ENCODE measurements around the gene SLX9.

Gene SLX9

DNA sequence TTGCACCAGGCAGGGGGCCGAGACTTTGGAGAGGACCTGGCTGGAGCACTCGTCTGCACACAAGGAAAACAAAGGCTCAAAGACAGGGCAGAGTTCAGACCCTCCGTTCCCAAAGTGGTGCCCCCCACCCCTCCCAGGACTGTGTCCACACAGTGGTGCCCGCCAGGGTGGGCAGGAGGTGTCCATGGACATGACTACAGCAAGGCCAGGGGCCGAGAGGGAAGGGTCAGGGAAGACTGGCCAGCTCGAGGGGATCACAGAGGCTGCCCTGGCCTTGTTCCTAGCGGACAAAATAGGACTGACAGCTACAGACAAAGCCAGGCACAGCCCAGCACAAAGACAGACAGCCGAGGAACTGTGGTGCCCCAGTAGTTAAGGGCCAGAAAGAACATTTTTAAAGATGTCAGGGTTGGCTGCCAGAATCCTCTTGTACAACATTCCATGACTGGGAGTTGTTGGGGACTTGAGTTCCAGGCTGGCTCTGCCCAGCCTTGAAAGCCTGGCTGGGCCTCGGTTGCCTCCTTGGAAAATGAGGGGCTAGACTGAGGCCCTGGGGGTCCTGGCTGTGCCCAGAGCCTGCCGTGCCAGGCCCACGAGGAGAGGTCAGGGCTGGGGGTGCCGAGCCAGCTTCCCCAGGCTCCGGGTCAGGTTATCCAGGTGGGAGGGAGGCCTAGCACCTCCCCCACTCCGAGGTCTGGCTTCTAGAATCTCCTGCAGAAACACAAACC, 63.7 kb downstream of the SLX9 start:
- DNase-seq (ENCODE audit: low spot score), result no peak

DNA sequence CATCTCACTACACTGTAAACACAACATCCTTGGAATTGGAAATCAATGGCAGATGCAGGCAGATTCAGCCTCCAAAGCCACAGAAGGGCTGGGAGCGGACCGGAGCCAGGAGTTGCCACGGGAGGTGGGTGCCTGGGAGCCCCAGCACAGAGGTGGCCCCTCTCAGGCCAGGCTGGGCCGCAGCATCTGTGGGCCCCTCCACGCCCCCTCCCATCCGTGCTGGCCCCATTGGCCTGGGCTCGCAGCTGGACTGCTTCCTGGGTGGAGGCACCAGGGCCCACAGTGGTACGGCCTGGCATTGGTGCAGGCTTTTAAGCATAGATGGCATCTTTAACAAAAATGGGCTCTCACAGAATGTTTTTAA, 64.2 kb downstream of the SLX9 start:
- DNase-seq (ENCODE audit: low spot score), result no peak

DNA sequence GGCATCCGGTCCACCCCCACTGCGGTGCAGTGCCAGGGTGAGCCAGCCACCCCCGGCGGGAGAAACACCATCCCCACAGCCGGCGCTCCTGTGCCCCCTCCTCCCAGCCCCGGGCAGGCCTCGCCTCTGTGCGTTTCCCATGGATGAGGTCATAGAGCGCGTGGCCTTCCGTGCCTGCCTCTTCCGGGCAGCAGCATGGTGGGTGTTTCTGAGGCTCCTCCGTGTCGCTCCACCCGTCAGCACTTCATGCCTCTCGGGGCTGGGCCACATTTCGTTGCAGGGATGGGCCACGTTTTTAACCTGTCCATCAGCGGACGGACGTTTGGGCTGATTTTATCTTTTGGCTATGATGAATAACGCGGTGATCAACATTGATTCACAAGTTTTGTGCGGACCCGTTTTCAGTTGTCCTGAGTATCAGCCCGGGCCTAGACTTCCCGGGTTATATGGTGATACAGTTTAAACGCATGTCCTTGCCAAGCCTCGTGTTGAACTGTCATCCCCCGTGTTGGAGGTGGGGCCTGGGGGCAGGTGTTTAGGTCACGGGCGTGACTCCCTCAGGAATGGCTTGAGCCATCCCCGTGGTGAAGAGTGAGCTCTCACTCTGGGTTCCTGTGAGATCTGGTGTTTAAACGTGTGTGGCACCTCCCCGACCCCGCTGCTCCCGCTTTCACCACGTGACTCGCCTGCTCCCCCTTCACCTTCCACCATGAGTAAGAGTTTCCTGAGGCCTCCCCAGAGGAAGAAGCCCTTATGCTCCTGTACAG, 64.8 kb downstream of the SLX9 start:
- DNase-seq (ENCODE audit: low spot score), result no peak

DNA sequence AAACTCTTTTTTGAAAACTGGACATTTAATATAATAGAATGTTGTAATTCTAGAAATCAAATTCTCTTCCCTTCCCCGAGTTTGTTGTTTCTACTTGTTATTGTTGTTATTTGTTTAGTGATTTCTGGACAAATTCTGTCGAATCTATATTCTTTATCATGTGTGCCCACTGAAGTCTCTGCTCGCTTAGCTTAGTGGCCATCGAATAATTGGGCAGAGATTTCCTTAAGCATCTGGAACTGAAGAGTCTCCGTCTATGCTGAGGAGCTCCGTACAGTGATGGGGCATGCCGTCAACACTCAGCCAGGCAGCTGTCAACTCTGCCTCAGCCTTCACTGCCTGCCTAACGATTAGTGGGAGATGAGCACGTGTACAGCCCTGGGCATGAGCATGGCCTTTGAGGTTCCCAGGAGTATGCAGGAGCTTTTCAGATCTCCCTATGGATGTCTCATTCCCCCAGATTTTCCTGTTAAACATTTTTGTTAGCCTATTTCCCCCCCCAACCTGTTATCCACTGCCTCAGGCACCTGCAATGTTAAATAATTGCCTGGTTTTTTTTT, 66.8 kb downstream of the SLX9 start:
- no peak for DNase-seq (ENCODE audit: low spot score)

DNA sequence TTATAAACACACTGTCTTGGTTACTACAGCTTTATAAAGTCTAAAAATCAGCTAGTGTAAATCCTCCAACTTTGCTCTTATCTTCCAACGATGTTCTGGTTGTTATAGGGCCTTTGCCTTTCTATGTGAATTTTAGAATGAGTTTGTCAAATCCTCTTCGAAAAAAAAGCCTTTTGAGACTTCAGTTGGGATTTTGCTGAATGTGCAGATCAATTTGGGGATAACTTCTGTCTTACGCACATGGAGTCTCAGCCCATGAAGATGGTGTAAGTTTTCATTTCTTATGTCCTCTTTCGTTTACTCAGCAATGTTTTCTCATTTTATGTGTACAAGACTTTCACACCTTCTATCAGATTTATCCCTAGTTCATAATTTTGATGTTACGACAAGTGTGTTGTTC, 69.8 kb downstream of the SLX9 start:
- no peak for DNase-seq (ENCODE audit: low spot score)

DNA sequence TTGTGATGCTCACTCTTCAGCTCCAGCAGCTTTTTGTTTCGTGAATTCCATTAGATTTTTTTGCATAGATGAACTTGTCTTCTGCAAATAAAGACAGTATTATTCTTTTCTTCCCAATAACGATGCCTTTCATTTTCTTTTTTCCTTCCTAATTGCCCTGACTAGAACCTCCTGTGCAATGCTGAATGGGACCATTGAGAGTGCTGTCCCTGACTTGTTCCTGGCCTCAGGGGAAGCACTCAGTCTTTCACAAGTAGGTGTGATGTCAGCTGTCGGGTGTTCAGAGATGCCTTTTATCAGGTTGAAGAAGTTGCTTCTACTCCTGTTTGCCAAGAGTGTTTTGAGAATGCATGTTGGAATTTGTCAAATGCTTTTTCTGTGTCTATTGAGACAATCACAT, 70.3 kb downstream of the SLX9 start:
- DNase-seq (ENCODE audit: low spot score), result no peak

DNA sequence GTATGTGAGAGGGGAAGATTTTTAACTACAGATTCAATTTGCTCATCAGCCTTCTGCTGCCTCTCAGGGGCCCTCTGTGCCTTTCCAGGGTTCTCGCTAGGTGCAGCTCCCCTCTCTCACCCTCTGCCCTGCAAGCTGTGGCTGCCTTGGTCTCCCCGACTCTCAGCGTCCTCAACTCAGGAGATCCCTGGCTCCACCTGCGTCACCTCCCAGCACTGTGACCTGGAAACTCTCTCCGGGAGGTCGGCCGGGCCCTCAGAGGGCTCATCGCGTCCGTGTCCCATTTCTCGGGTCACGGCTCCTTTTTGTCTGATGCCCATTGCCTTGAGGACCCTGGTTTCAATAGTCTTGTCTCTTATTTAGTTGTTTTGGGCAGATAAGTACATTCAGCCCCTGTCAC, 71.0 kb downstream of the SLX9 start:
- DNase-seq (ENCODE audit: low spot score), result no peak

DNA sequence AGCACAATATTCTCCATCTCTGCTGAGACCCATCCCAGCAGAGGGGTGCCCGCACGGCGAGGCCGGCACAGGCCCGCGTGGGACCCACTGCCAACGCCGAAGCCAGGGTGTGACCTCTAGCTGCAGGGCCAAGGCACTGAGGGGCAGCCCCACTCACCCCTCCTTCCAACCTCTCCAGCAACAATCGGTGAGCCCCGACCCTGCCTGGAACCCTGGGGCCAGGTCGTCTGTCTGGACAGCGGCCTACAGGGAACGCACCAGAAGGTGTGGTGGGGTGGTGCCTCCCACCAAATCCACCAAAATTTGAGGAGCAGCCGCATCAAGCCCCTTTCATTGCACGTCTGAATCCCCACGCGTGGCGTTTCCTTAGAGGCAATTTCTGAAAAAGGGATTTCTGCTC, 71.6 kb downstream of the SLX9 start:
- DNase-seq (ENCODE audit: low spot score), result no peak

DNA sequence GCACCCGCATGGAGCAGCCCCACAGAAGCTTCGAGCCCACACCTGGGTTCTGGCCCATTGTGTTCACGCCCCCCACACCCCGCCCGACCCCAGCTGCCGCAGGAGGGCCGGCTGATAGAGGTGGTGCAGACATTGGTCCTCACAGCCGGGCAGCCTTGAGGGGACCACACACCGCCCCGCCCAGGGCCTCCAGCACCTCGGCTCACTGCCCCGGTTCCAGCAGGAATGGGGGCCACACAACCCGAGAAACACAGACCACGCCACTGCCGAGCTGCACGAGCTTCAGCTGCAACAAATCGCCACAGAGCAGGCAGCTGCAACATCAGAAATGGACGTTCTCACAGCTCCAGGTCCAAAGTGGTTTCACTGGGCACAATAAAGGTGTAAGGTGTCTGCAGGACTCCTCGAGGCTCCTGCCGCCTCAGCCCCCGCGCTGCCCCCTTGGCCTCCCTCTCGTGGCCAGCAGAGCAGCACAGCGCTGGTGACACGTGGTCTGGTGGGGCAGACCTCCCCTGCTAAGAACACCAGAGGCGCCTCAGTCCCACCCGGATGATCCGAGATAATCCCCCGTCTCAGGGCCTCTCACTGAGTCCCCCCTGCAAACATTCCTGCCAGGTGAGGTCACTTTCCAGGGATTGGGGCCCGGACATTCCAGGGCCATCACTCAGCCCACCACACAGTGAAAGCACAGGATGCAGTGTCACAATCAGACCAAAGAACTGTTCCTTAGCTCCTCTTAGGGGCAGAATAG, 72.3 kb downstream of the SLX9 start:
- DNase-seq (ENCODE audit: low spot score), result peak; percentile 87

DNA sequence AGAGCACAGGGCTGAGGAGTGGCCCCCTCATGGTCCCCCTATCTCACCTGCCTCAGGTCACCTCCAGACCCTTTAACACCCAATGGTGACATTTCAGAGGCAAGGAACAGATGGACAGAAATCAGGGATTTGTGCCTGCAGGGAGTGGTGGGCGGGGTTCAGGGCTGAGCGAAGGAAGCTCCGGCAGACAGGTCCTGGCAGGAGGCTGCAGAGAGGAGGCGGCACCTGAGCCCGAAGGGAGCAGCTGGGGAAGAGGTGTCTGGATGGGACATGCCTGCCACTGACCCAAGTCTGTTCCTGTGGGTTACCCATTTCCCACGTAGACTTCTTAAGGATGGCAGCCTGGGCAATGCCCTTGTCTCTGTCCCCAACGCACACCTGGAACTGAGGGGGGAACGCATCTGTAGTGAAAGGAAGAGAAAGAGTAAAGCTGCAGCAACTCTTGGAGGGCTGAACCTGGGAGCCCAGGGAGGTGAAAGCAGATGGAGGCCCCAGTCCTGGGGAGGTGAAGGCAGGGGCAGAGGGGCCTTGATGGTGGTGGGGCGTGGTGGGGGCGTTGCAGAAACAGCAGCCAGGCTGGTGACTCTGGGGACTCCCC, 72.9 kb downstream of the SLX9 start:
- peak; percentile 71 for DNase-seq (ENCODE audit: low spot score)

DNA sequence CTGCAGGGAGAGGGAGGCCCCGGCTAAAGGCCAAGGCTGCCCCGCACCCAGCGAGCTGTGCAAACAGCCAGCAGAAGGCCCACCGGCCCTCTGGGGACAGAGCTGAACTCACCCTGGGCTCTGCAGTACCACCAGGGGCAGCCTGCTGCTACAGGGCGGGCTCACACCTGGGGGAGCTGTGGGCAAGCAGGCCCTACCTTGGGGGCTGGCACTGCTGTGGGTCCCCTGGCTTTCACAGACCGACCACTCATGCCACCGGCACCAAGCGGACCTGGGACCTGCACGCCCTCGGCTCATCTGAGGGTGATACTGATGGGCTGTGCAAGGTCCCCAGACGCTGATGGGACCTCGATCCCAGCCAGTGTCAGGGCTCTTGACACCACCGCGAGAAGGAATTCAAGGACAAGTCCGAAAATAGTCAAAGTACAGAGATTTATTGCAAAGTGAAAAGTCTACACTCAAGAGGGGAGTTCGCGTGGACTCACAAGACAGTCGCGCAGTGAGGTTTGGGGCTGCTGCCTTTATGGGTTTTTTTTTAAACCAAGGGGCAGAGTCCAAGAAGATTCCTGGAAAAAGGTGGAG, 73.5 kb downstream of the SLX9 start:
- no peak for DNase-seq (ENCODE audit: low spot score)

DNA sequence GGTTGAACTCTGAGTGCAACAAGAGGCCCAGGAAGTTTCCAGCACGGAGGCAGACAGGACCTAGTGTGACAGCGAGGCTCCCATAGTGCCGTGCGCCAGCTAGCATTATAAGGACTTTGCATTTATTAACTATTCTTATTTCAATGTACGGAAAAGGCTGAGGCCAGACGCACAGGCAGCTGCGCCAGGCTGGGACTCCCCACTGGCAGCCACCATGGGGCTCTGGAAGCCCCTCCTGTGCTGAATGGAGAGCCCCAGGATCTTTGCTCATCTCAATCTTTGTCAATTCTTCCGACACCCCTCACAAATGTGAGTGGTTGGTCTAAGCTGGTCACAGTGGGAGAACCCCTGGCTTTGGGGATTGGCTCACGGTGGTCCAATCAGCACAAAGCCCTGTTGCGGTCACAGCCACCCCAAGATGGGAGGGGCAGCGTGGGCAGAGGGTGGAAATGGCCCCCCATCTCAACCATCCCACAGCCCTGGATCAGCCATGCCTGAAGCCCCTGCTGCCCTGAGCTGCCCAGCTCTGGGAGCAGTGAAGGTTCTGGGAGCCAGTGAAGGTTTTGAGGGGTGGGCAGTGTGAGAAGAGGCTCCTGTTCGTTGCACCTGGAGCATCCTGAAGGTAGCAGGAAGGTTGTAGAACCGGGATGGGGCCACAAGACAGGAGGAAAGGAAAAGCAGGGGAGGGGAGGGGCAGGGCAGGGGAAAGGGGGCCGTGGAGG, 75.1 kb downstream of the SLX9 start:
- no peak for DNase-seq (ENCODE audit: low spot score)

DNA sequence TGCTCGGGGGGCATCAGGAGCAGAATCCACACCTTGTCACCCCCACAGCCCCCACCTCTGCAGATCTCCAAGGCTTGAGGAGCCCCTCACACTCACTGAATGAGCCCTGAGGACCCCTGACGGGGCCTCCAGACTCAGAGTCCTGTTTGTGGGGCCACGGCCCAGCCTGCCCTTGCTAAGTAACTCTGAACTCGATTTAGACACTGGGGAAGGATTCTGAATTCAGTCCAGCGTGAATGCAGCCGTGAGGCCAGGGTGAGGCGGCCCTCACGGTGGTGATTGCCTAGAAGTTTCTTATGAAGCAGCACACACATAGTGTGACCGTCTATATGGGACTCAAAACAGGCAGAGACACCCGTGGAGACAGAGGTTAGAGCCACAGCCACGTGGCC, 75.6 kb downstream of the SLX9 start:
- no peak for DNase-seq (ENCODE audit: low spot score)

DNA sequence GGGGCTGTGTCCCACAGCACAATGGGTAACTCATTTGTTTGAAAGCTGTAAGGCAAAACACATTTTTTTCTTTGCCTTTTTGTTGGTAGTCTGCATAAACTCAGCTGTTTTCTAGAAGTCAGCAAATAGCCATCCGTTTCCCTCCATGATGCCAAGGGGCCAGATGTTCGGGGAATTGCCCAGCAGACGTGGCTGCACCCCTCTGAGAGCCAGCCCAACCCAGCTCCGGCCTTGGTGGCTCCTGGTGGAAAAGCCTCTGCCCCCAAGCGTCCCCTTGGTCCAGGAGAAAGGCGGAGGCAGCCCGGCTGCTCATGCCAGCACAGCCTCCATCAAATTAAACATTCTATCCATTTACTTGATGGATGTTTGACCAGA, 76.2 kb downstream of the SLX9 start:
- DNase-seq (ENCODE audit: low spot score), result no peak

DNA sequence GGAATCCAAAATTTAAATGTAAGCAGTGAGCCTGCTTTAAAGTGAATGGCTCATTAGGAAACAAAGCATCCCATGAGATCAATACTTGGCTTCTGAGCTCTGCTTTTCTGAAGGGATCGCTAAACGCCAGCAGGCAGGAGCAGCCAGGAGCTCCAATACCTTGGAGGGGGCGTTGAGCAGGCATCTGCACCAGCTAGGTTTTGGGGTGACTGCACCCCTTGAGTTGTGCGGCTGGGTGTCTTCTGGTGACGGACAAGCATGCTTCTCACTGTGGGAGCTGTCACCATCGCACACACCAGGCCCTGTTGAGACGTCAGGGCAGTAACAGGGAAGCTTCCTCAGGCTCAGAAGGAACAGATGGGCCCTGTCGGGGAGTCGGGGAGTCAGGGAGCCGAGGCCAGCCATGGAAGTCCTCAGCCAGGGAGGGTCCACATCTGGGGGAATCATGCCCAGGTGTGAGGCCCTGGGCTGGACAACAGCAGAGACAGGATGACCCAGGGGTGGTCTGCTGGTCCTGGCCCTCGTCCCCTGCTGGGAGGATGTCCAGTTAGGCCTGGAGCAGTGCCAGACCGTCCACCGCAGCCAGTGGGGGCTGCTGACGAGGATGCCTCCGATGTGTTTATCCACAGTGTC, 76.7 kb downstream of the SLX9 start:
- DNase-seq (ENCODE audit: low spot score), result no peak

DNA sequence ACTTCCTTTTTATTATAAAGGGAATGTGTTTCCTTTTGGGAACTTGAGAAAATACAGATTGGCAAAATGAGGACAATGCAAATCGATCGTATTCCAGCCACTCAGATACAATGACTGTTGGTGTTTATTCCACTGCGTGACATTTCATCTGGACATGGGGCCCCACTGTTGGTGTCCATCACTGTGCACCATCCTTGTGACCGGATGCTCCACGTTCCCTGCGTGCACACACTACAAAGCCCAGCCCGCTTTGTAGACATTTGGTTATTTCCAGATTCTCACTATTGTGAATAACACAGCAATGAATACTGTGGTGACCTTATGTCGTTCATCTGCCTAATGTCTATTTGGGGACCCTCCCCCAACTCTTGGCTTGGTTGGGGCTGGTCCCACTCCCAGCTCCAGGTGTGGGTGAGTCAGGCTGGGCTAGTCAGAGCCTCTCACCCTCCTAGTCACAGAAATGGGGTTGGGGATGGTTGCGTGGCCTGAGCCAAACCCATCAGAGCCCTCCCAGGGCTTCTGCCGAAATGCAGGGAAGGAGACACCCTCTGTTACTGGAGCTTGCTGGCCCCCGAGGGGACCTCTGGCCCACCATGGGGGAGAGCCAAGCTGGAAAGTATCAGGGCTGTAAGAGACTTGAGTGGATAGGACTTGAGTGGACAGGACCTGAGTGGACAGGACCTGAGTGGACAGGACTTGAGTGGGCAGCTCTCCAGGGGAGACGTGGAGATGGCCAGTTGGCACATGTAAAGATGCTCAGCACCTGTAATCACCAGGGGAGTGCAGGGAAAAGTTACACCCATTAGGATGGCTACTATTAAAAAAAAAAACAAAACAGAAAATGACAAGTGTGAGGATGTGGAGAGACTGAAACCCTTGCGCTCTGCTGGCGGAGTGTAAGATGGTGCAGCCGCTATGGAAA, 77.5 kb downstream of the SLX9 start:
- no peak for DNase-seq (ENCODE audit: low spot score)

DNA sequence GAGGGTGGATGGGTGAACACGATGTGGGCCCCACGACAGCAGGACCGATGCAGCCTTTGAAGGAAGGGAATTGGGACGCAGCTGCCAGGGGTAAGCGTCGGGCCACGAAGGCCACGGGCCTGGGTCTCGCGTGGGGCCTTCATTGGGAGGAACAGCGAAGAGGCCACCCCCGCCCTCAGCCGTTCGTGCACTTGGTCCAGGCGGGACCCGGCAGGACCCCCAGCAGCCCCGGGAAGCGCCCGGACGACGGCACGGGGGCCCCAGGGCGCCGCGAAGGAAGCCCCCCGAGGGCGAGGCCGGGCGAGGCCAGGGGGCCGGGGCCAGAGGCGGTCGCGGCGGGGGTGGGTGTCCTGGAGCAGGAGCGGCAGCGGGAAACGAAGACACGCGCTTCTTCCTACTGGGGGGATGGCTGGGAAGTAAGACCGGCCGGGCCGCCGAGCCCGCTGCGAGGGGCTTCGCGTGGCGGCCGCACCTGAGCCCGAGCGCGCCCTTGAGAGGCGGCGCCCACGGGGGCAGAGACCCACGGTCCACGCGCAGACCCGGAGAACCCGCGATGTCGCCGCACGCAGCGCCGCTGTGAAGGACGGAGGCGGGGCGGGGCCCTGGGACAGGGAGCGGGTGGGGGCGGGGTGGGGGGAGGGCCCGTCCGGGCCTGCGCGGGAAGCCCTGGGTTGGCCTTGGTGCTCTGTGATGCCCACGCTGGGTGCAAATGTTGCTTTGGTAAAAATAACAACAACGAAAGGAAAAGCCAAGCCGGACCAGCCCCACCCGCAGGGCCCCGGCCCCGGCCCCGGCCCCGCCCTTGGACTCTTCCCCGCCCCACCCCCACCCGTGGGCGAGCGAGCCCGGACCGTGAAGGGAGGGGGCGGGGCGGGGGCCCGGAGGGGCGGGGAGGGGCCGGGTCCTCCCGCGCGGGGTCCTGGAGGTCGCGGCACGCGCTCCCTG, 78.6 kb downstream of the SLX9 start:
- no peak for DNase-seq (ENCODE audit: low spot score)

DNA sequence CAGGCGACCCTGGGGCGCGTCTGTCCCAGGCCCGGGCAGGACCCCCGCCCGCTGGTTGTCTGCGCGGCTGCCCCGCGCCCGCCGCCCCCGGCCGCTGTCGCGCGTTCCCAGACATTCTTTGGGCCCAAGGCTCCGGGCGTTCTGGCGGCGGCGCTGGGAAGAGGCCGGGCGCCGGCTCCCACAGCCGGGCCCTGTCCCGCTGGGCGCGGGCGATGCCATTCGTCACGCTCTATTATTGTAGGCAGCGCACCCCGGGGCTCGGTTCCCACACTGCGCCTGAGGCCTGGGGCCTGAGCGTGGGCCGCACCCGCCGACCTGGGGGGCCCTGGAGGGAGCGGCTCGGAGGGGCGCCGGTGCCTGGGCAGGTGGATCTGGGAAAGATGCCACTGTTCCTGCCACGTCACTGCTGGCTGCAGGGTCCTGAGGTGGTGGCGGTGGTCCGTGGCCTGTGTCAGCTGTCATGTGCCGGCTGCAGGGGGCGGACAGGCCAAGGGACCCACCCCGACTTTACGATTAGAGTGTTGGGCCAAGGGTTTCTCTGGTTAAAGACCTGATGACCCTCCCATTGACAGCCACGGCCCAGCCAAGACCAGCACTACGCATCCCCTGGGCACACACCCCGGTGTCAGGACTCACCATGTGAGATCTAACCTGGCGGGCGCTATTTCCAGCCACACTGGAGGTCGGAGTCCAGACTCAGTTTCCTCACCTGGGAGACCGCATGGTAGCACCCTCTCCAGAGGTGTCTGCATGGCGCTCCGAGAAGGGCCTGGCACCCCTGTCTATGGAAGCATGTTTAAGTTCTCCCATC, 79.5 kb downstream of the SLX9 start:
- peak; percentile 80 for DNase-seq (ENCODE audit: low spot score)
